H1 (cell line): ENCODE results near the gene DAPK1. TPM values are rescaled to one million over a fixed set of nuclear protein-coding genes. Genes with fewer than 3 reads are reported as not detected.

Experiments
- CTCF ChIA-PET: fragments of 300-600 bp; sonication (Branson Sonifier 250); formaldehyde crosslinking; loops from one replicate; lab custom pipeline; 2021; ENCODE audit not compliant: partially characterized antibody; lab: Charles Lee
- POLR2A ChIA-PET: fragments of 300-600 bp; sonication (Branson Sonifier 250); formaldehyde crosslinking; loops from one replicate; lab custom pipeline; 2021; ENCODE audit warnings: inconsistent platforms; ENCODE audit not compliant: partially characterized antibody; lab: Charles Lee
- DNase-seq, 2 experiments: peaks; one replicate each; pipeline versions ENCODE4 v3.0.0 to v3.0.0-alpha.2; 2010 to 2022; ENCODE audit warnings: low spot score in 2 of 2, low read depth in 1 of 2, mixed read lengths in 1 of 2
- FAIRE-seq: peaks from 2 replicates; lab custom pipeline; 2011; peaks lifted over from hg19 to GRCh38; lab: Jason Lieb, UNC
- H2AFZ ChIP-seq: 2 replicates; pipeline ENCODE4 v1.8.1; 2012; ENCODE audit warnings: low read length, inconsistent platforms
- H2AK5ac ChIP-seq: 2 replicates; pipeline ENCODE4 v1.6.1; 2013; ENCODE audit warnings: low read depth, low read length
- H2BK120ac ChIP-seq: replicated peaks from 2 replicates; pipeline ENCODE3; 2013; ENCODE audit warnings: low read depth, low read length, inconsistent platforms
- H2BK12ac ChIP-seq: 2 replicates; pipeline ENCODE4 v1.6.1; 2013; ENCODE audit warnings: low read depth, low read length
- H2BK15ac ChIP-seq: 2 replicates; pipeline ENCODE4 v1.6.1; 2013; ENCODE audit warnings: low read length
- H2BK20ac ChIP-seq: 2 replicates; pipeline ENCODE4 v1.6.1; 2013; ENCODE audit warnings: low read length
- H2BK5ac ChIP-seq: 2 replicates; pipeline ENCODE4 v1.6.1; 2013; ENCODE audit warnings: low read depth, low read length
- H3K14ac ChIP-seq: 2 replicates; pipeline ENCODE4 v1.6.1; 2013; ENCODE audit warnings: inconsistent platforms; ENCODE audit not compliant: insufficient read length
- H3K18ac ChIP-seq: 2 replicates; pipeline ENCODE4 v1.6.1; 2013; ENCODE audit warnings: low read length; ENCODE audit errors: extremely low read depth
- H3K23ac ChIP-seq: 2 replicates; pipeline ENCODE4 v1.6.1; 2013; ENCODE audit warnings: inconsistent platforms; ENCODE audit not compliant: insufficient read length
- H3K23me2 ChIP-seq: 2 replicates; pipeline ENCODE4 v1.6.1; 2013; ENCODE audit warnings: low read depth, low read length
- H3K27ac ChIP-seq: 2 replicates; pipeline ENCODE4 v1.6.1; 2011; ENCODE audit warnings: low read depth, low read length, inconsistent platforms
- H3K27me3 ChIP-seq, 4 experiments: replicated peaks in 1 of 4; 1 replicate in 1 of 4; 2 replicates in 3 of 4; pipeline versions ENCODE4 v1.6.1 to v1.8.1; 2011 to 2013; ENCODE audit warnings: low read length in 3 of 4, mild to moderate bottlenecking in 3 of 4, inconsistent platforms in 2 of 4, mixed read lengths in 2 of 4, moderate library complexity in 1 of 4; ENCODE audit not compliant: control insufficient read depth in 3 of 4, insufficient read depth in 3 of 4; ENCODE audit errors: extremely low read depth in 1 of 4
- H3K36me3 ChIP-seq, 4 experiments: 2 replicates each; pipeline versions ENCODE4 v1.6.1 to v1.8.1; 2011 to 2013; ENCODE audit warnings: mild to moderate bottlenecking in 4 of 4, low read length in 3 of 4, moderate library complexity in 2 of 4, control low read depth in 1 of 4, inconsistent platforms in 1 of 4; ENCODE audit not compliant: insufficient read depth in 4 of 4, control insufficient read depth in 2 of 4
- H3K4ac ChIP-seq: replicated peaks from 2 replicates; pipeline ENCODE3; 2013; ENCODE audit warnings: low read length, low read depth, mixed read lengths, inconsistent platforms; ENCODE audit not compliant: insufficient read length
- H3K4me1 ChIP-seq, 4 experiments: replicated peaks in 1 of 4; 1 replicate in 1 of 4; 2 replicates in 3 of 4; pipeline versions ENCODE4 v1.6.1 to v1.8.1; 2011 to 2013; ENCODE audit warnings: low read length in 3 of 4, inconsistent platforms in 2 of 4, mixed read lengths in 1 of 4; ENCODE audit not compliant: insufficient read depth in 4 of 4, control insufficient read depth in 3 of 4
- H3K4me2 ChIP-seq, 2 experiments: 2 replicates each; pipeline versions ENCODE4 v1.6.1 to v1.8.1; 2011 to 2013; ENCODE audit warnings: low read depth in 2 of 2, low read length in 2 of 2, control low read depth in 1 of 2, inconsistent platforms in 1 of 2, mild to moderate bottlenecking in 1 of 2; ENCODE audit not compliant: insufficient read depth in 1 of 2
- H3K4me3 ChIP-seq, 4 experiments: fragments of 200-600, 300-600 bp in 1 of 4; sonication (generic), shearing (Covaris generic), sonication (Bioruptor Twin) in 1 of 4; 2 replicates each; pipeline versions ENCODE4 v1.5.1 to v1.8.1; 2011 to 2016; ENCODE audit warnings: low read length in 4 of 4, low read depth in 3 of 4, control low read depth in 2 of 4, inconsistent platforms in 2 of 4, mild to moderate bottlenecking in 2 of 4, mixed read lengths in 1 of 4, moderate library complexity in 1 of 4; ENCODE audit not compliant: insufficient read depth in 2 of 4; ENCODE audit errors: extremely low read depth in 1 of 4
- H3K56ac ChIP-seq: replicated peaks from 2 replicates; pipeline ENCODE3; 2013; ENCODE audit warnings: low read depth, mild to moderate bottlenecking, mixed read lengths, low read length, inconsistent platforms; ENCODE audit not compliant: insufficient read length
- H3K79me1 ChIP-seq: 2 replicates; pipeline ENCODE4 v1.6.1; 2013; ENCODE audit warnings: low read depth, low read length, control low read depth
- H3K79me2 ChIP-seq, 2 experiments: 2 replicates each; pipeline versions ENCODE4 v1.6.1 to v1.8.1; 2012 to 2013; ENCODE audit warnings: low read length in 2 of 2, mild to moderate bottlenecking in 2 of 2, inconsistent platforms in 1 of 2; ENCODE audit not compliant: insufficient read depth in 2 of 2, control insufficient read depth in 1 of 2
- H3K9ac ChIP-seq, 4 experiments: replicated peaks in 1 of 4; 1 replicate in 1 of 4; 2 replicates in 3 of 4; pipeline versions ENCODE4 v1.6.1 to v1.8.1; 2011 to 2013; ENCODE audit warnings: low read depth in 3 of 4, low read length in 3 of 4, control low read depth in 2 of 4, mild to moderate bottlenecking in 2 of 4, moderate library complexity in 2 of 4, inconsistent platforms in 1 of 4; ENCODE audit errors: extremely low read depth in 1 of 4
- H3K9me3 ChIP-seq, 2 experiments: 2 replicates each; pipeline versions ENCODE4 v1.6.1 to v1.8.1; 2012 to 2013; ENCODE audit warnings: mild to moderate bottlenecking in 2 of 2, moderate library complexity in 2 of 2, control low read depth in 1 of 2, inconsistent platforms in 1 of 2, low read depth in 1 of 2, low read length in 1 of 2, mixed read lengths in 1 of 2; ENCODE audit not compliant: insufficient read depth in 2 of 2
- H4K20me1 ChIP-seq, 2 experiments: replicated peaks in 1 of 2; 2 replicates each; pipeline versions ENCODE3 to v1.8.1; 2011 to 2013; ENCODE audit warnings: inconsistent platforms in 2 of 2, low read length in 2 of 2, mild to moderate bottlenecking in 1 of 2; ENCODE audit not compliant: insufficient read depth in 2 of 2, control insufficient read depth in 1 of 2
- H4K5ac ChIP-seq: 2 replicates; pipeline ENCODE4 v1.6.1; 2013; ENCODE audit warnings: low read length, low read depth, mixed read lengths, inconsistent platforms; ENCODE audit not compliant: insufficient read length
- H4K8ac ChIP-seq: 2 replicates; pipeline ENCODE4 v1.8.0; 2013; ENCODE audit warnings: mild to moderate bottlenecking, moderate library complexity, low read length, inconsistent platforms; ENCODE audit not compliant: insufficient read depth; ENCODE audit errors: extremely low read depth
- H4K91ac ChIP-seq: replicated peaks from 2 replicates; pipeline ENCODE3; 2013; ENCODE audit warnings: low read length, mixed read lengths, inconsistent platforms; ENCODE audit not compliant: insufficient read length
- ASH2L ChIP-seq: fragments of 200-600, 300-600 bp; sonication (generic); IDR thresholded peaks from one replicate; pipeline ENCODE4 v1.7.1; 2017; ENCODE audit warnings: low read length
- BCL11A ChIP-seq, 2 experiments: IDR thresholded peaks; one replicate each; pipeline ENCODE4 v1.6.1; 2011; ENCODE audit warnings: low read depth in 2 of 2, low read length in 2 of 2, mild to moderate bottlenecking in 2 of 2
- CHD1 ChIP-seq: IDR thresholded peaks from 2 replicates; pipeline ENCODE4 v1.6.1; 2012; ENCODE audit warnings: low read depth, low read length, improper control_type of control experiment
- EZH2 ChIP-seq: fragments of 200-600 bp; sonication (generic); IDR thresholded peaks from 2 replicates; pipeline ENCODE4 v1.7.1; 2012; ENCODE audit warnings: low read depth, mild to moderate bottlenecking, moderate library complexity, low read length, inconsistent platforms; ENCODE audit not compliant: severe bottlenecking
- MAFK ChIP-seq: IDR thresholded peaks from 2 replicates; pipeline ENCODE4 v1.6.1; 2012; ENCODE audit warnings: low read depth, mild to moderate bottlenecking, improper control_type of control experiment, low read length
- RNF2 ChIP-seq: fragments of 200-900, 300-1000 bp; sonication (generic); IDR thresholded peaks from 2 replicates; pipeline ENCODE4 v1.7.1; 2016; ENCODE audit warnings: borderline replicate concordance, low read depth, mild to moderate bottlenecking, antibody characterized with exemption, low read length; ENCODE audit not compliant: poor library complexity, severe bottlenecking; ENCODE audit errors: missing control alignments
- SP4 ChIP-seq: IDR thresholded peaks from 2 replicates; pipeline ENCODE4 v1.6.1; 2012; ENCODE audit warnings: low read length, inconsistent platforms
- SRF ChIP-seq: IDR thresholded peaks from 2 replicates; pipeline ENCODE4 v1.6.1; 2011; ENCODE audit warnings: mild to moderate bottlenecking, low read depth, low read length, moderate library complexity
- YY1 ChIP-seq: IDR thresholded peaks from 2 replicates; pipeline ENCODE4 v1.6.1; 2011; ENCODE audit warnings: low read depth, mild to moderate bottlenecking, low read length
- WGBS, 2 experiments: shearing (Covaris generic) in 1 of 2; methylation state at CpG; one replicate each; pipeline versions ENCODE4 v1.1.6 to v1.1.7; 2013 to 2015; ENCODE audit warnings: low lambda C conversion rate in 2 of 2, mixed read lengths in 2 of 2, inconsistent platforms in 1 of 2, low coverage in 1 of 2, missing lambda C conversion rate in 1 of 2; ENCODE audit not compliant: insufficient replicate concordance in 2 of 2, insufficient coverage in 1 of 2, insufficient read length in 1 of 2; ENCODE audit errors: extremely low coverage in 1 of 2, missing lambda C conversion rate in 1 of 2; 5-methylcytosine and 5-hydroxymethylcytosine counted together
- polyA plus RNA-seq, 7 experiments: library from polyadenylated mRNA; depleted of rRNA in 3 of 7; stranded (reverse) in 5 of 7; unstranded in 2 of 7; fragments of >200 nt in 5 of 7; fragments of 200-250 nt in 2 of 7; gene quantifications; 1 replicate in 5 of 7; 2 replicates in 1 of 7; 4 replicates in 1 of 7; pipeline versions ENCODE4 v1.2.1 to v1.2.3, GENCODE V29; 2011 to 2013; ENCODE audit warnings: missing spikeins in 2 of 7, mixed read lengths in 2 of 7
- total RNA-seq: library from RNA; stranded (reverse); fragmentation: NEBNext Ultra II Directional; extraction: Animal tissue kit (Norgen Biotek cat#: 25700); gene quantifications from 2 replicates; pipeline ENCODE4 v1.2.1, GENCODE V29; 2021
- TF ChIP-seq, protein P1 (sequence below): IDR thresholded peaks from 2 replicates; pipeline ENCODE4 v1.6.1; 2011; ENCODE audit warnings: low read length, improper control_type of control experiment
- TF ChIP-seq, protein P2 (sequence below), 3 experiments: IDR thresholded peaks; 1 replicate in 2 of 3; 2 replicates in 1 of 3; pipeline versions ENCODE4 v1.5.1 to v1.6.1; 2011; ENCODE audit warnings: low read length in 3 of 3, mild to moderate bottlenecking in 3 of 3, inconsistent platforms in 2 of 3, low read depth in 1 of 3, moderate library complexity in 1 of 3; ENCODE audit not compliant: insufficient read depth in 1 of 3; ENCODE audit errors: control extremely low read depth in 1 of 3

Gene DAPK1
- total and polyA plus RNA-seq, 2 of the 8 experiments (the other 6 are each of a cell fraction or from before 2014, with no cell fraction given), result 62.4 to 131 TPM

DNA sequence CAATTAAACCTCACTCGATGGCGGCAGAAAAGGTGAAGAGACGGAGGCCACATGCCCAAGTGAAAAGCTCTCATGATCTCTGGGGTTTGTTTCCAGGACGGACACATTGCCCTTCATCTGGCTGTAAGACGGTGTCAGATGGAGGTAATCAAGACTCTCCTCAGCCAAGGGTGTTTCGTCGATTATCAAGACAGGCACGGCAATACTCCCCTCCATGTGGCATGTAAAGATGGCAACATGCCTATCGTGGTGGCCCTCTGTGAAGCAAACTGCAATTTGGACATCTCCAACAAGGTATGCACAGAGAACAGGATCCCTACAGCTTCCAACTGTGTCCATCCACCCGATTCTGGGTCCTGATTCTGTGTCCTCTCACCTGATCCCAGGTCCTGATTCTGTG lies 153.8 kb downstream of the DAPK1 start:
- Histone ChIP-seq H2BK5ac (no peak overlapping the region), H2BK20ac (no peak overlapping the region), H3K23me2 (no peaks in the 10 kb centered on the region), H3K14ac (no peak overlapping the region), H3K79me2 (no peaks in the 10 kb centered on the region), H3K56ac (no peak overlapping the region), H3K36me3 (peaks cover 15 to 75% (median 43%) of the 10 kb centered on the region in 4 experiments), H2BK15ac (no peak overlapping the region), H3K4me3 (no peak overlapping the region), H3K27me3 (no peaks in the 10 kb centered on the region), H3K23ac (no peak overlapping the region), H2BK12ac (no peak overlapping the region), H3K9ac (no peak overlapping the region), H4K91ac (no peak overlapping the region), H3K79me1 (no peaks in the 10 kb centered on the region), H3K18ac (no peak overlapping the region), H3K4me2 (no peak overlapping the region), H2AFZ (no peak overlapping the region), H4K8ac (no peak overlapping the region), H3K4me1 (peaks cover 0 to 2% (median 0%) of the 10 kb centered on the region in 4 experiments; a peak in 1 of 7 replicates), H4K20me1 (peaks cover 0 to 2% of the 10 kb centered on the region in 2 experiments), H3K27ac (no peak overlapping the region), H2BK120ac (no peak overlapping the region), H2AK5ac (no peak overlapping the region), H4K5ac (no peak overlapping the region), H3K4ac (no peak overlapping the region), H3K9me3 (no peaks in the 10 kb centered on the region)
- ChIA-PET POLR2A (no interaction called here), CTCF (interaction anchor here (1.4 kb wide), 2 partner anchors 11 to 16 kb away, joined by 5 read pairs; no protein-coding TSS in a partner anchor)
- DNase-seq, result no peak
- 88% methylated on average over 10 of the region's 10 CpGs; no CpG with 5 or more reads in 1 of the 2 experiments for WGBS, 2 experiments
- FAIRE-seq, result no peak
- TF ChIP-seq EZH2, result no peak
- no peak for TF ChIP-seq BCL11A (IDR thresholded peaks at IDR 0.05; ENCODE audit: low read depth in 2 of 2, low read length in 2 of 2)
- no peak for TF ChIP-seq CHD1
- TF ChIP-seq RNF2, result no peak
- TF ChIP-seq SP4, result no peak
- TF ChIP-seq YY1, result no peak
- TF ChIP-seq, protein P1, sequence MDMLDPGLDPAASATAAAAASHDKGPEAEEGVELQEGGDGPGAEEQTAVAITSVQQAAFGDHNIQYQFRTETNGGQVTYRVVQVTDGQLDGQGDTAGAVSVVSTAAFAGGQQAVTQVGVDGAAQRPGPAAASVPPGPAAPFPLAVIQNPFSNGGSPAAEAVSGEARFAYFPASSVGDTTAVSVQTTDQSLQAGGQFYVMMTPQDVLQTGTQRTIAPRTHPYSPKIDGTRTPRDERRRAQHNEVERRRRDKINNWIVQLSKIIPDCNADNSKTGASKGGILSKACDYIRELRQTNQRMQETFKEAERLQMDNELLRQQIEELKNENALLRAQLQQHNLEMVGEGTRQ, result no peak
- no peak for TF ChIP-seq SRF
- TF ChIP-seq, protein P2, sequence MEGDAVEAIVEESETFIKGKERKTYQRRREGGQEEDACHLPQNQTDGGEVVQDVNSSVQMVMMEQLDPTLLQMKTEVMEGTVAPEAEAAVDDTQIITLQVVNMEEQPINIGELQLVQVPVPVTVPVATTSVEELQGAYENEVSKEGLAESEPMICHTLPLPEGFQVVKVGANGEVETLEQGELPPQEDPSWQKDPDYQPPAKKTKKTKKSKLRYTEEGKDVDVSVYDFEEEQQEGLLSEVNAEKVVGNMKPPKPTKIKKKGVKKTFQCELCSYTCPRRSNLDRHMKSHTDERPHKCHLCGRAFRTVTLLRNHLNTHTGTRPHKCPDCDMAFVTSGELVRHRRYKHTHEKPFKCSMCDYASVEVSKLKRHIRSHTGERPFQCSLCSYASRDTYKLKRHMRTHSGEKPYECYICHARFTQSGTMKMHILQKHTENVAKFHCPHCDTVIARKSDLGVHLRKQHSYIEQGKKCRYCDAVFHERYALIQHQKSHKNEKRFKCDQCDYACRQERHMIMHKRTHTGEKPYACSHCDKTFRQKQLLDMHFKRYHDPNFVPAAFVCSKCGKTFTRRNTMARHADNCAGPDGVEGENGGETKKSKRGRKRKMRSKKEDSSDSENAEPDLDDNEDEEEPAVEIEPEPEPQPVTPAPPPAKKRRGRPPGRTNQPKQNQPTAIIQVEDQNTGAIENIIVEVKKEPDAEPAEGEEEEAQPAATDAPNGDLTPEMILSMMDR (IDR thresholded peaks at IDR 0.05; ENCODE audit: control extremely low read depth in 1 of 3, insufficient read depth in 1 of 3, low read depth in 1 of 3, low read length in 3 of 3), result no peak
- TF ChIP-seq MAFK, result no peak
- no peak for TF ChIP-seq ASH2L
